ENCODE measurements around the gene U2SURP. TPM values are rescaled to one million over a fixed set of nuclear protein-coding genes. Genes with fewer than 3 reads are reported as not detected.

Gene U2SURP
- total RNA-seq, 1 donor from 2014 or later = 52.2 TPM

- no peak for DNase-seq (ENCODE audit: extremely low read depth, low read depth, low spot score)
Measured at GRCh38 chr3:143098032-143098764, 96.8 kb downstream of the U2SURP start.

GRCh38 chr3:143099210-143099609, 97.8 kb downstream of the U2SURP start:
- no peak for DNase-seq (ENCODE audit: extremely low read depth, low read depth, low spot score)

- DNase-seq (ENCODE audit: extremely low read depth, low read depth, low spot score) = no peak
Measured at GRCh38 chr3:143099690-143100089, 98.3 kb downstream of the U2SURP start.

GRCh38 chr3:143100451-143100850, 99.1 kb downstream of the U2SURP start:
- no peak for DNase-seq (ENCODE audit: extremely low read depth, low read depth, low spot score)

- DNase-seq (ENCODE audit: extremely low read depth, low read depth, low spot score) = no peak
Measured at GRCh38 chr3:143101792-143102381, 100.5 kb downstream of the U2SURP start.

GRCh38 chr3:143103652-143104051, 102.3 kb downstream of the U2SURP start:
- no peak for DNase-seq (ENCODE audit: extremely low read depth, low read depth, low spot score)

- DNase-seq (ENCODE audit: extremely low read depth, low read depth, low spot score) = no peak
Measured at GRCh38 chr3:143105170-143105569, 103.8 kb downstream of the U2SURP start.

- no peak for DNase-seq (ENCODE audit: extremely low read depth, low read depth, low spot score)
Measured at GRCh38 chr3:143109861-143110260, 108.5 kb downstream of the U2SURP start.

Other genes starting within 250 kb of the U2SURP start
- 0.58 and 1.1 TPM in 2 replicates for gene PCOLCE2, start 112.5 kb upstream of the U2SURP start, total RNA-seq
- gene PAQR9, start 37.9 kb upstream of the U2SURP start, total RNA-seq = not detected in 2 replicates
- gene CHST2, start 118.2 kb downstream of the U2SURP start, total RNA-seq = 29.3 and 32.0 TPM in 2 replicates

Data from glomerular endothelial cell (primary cell).